ENCODE data around the gene SNCAIP.

The SNCAIP gene

DNA sequence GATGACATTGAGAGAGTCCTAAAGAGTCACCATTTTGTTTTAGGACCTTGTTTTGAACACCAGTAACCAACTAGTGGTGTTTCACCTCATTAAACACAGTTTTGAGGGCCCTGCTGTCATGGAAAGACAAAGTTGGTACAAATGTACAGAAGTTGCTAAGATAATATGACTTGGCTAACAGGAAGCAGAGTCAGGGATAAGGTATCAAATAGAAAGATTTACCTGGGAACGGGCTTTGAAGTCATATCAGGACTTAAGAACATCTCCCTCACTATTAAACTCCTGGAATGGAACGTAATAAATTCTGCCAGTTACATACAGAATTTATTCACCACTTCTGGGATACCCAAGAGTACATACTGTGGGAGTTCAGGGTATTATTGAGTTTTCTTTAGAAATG, 115.6 kb downstream of the SNCAIP start:
- no peak for DNase-seq (ENCODE audit: low read depth)

- DNase-seq (ENCODE audit: low read depth): no peak
Observed at GRCh38 chr5:122429545-122430318, 117.7 kb downstream of the SNCAIP start.

- no peak for DNase-seq (ENCODE audit: low read depth)
Observed at GRCh38 chr5:122430319-122430586, 118.2 kb downstream of the SNCAIP start.

DNA sequence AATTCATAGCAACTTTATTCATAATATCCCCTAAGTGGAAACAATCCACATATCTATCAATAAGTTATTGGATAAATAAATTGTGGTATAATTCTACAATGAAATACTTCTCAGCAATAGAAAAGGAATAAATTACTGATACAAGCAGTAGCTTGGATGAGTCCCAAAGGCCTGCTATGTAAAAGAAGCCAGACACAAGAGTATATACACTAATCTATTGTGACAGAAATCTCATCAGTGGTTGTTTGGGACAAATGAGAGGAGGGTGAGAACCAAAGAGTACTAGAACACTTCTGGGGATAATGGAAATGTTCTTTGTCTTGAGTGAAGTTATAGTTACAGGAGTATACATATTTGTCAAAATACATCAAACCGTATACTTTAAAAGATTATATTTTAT, 119.3 kb downstream of the SNCAIP start:
- no peak for DNase-seq (ENCODE audit: low read depth)

DNA sequence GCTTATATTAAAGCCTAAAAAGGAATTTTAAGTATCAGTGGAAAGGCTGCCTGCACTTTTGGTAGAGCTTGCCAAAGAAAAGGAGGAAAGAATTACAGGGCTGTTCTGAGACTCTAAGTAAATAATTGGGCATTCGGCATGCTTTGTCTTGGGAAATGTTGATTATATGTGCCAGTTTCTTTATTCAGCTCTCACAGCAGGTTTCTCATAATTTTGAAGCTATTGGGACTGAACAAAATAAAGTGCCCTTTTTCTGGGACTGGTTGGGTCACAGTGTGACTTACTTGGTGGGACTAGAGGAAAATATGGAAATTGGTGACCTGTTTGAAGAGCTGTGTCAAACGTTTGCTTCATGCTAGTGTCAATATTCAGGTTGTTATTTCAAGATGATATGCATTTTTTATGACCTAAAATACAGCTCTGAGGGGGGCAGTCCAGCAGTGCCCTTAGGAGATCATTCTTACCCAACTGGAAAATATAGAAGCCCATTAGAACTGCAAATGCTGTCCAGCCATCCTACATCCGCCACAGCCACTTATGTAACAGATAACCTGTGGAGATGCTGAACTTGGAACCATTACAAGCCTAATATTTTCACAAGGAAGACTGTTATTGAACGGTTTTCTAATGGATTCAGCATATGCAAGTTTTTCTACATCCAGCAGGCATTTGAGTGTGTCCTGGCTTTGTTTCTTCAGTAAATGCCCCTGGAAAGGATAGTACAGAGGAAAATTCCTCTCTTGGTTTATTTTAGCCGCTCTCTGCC, 122.4 kb downstream of the SNCAIP start:
- no peak for DNase-seq (ENCODE audit: low read depth)

- DNase-seq (ENCODE audit: low read depth): no peak
Observed at GRCh38 chr5:122435234-122435633, 123.2 kb downstream of the SNCAIP start.

GRCh38 chr5:122435761-122436160, 123.7 kb downstream of the SNCAIP start:
- no peak for DNase-seq (ENCODE audit: low read depth)

GRCh38 chr5:122436615-122437014, 124.6 kb downstream of the SNCAIP start:
- DNase-seq (ENCODE audit: low read depth): no peak

GRCh38 chr5:122439645-122440044, 127.6 kb downstream of the SNCAIP start:
- no peak for DNase-seq (ENCODE audit: low read depth)

GRCh38 chr5:122442938-122443337, 130.9 kb downstream of the SNCAIP start:
- DNase-seq (ENCODE audit: low read depth): no peak

GRCh38 chr5:122444411-122444810, 132.4 kb downstream of the SNCAIP start:
- DNase-seq (ENCODE audit: low read depth): no peak

- DNase-seq (ENCODE audit: low read depth): no peak
Observed at GRCh38 chr5:122445070-122445469, 133.0 kb downstream of the SNCAIP start.

DNA sequence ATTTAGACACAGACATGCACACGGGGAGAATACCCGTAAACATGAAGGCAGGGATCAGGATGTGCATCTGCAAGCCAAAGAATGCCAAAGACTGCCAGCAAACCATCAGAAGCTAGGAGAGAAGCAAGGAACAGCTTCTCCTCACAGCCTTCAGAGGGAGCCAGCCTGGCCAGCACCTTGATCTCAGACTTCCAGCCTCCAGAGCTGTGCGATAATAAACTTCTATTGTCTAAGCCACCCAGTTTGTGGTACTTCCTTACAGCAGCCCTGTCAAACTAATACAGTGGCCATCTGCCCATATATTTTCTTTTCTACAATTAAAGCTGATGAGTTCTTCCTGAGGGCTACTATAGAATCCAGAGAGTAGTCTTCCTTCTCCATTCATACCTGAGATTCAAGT, 135.0 kb downstream of the SNCAIP start:
- no peak for DNase-seq (ENCODE audit: low read depth)

GRCh38 chr5:122447879-122448278, 135.8 kb downstream of the SNCAIP start:
- no peak for DNase-seq (ENCODE audit: low read depth)

DNA sequence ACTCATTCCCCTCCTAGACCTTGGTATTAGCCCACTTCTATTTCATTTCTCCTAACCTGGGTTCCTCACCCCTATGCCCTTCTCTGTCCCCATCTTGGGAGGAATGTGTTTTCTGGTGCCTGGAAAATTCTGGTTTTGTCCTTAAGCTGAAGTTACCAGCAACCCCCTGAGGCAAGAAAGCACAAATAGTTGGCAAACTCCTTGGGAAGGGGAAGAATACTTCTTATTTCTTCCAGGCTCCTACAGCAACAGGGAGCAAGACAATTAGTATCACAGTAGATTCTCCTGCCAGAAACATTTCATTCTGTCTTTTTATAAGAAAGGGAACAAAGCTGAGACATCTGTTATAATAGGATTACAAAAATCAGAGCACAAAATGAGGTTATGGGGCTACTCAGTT, 142.5 kb downstream of the SNCAIP start:
- no peak for DNase-seq (ENCODE audit: low read depth)

DNA sequence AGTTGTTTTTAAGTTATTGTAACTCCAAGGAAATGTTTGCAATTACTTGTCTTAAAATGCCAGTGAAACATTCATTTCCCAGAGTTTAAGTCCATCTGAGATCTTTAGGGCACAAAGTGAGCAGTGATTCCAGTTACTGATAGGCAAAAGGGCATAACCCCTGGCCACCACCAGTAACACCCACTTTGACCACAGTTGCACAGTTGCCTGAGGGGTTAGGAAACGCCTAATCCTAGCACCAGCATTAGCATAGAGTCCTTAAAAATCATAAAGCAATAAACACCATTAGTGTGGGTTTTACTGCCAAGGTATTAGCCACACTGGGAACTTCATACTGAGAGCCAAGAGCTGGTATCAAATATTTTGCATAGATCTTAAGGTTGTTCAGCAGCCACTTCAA, 143.9 kb downstream of the SNCAIP start:
- no peak for DNase-seq (ENCODE audit: low read depth)

DNA sequence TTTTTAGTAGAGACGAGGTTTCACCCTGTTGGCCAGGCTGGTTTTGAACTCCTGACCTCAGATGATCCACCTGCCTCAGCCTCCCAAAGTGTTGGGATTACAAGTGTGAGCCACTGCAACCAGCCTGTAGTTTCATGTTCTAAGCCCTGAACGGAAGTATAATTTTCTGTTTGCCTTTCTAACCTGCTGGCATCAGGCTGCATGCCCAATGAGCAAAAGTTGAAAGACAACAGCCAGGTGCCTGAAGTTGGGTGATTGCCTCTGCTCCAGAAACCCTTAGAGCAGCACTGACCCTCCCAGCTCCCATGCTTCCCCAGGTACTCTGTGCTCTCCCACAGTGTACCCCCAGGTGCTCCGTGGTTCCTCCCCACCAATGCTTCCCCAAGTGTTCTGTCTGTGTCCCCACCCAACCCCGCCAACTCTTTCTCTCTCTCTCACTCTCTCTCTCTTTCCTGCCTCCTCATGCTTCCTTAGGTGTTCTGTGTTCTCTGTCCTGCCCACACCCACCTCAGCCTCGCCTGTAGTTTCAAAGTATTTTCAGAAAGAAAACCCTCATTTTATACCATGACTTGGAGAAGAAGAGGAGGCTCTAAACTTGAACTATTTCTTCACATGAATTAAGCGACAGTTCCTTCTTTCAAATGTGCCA, 145.3 kb downstream of the SNCAIP start:
- no peak for DNase-seq (ENCODE audit: low read depth)

GRCh38 chr5:122458278-122458872, 146.3 kb downstream of the SNCAIP start:
- no peak for DNase-seq (ENCODE audit: low read depth)

DNA sequence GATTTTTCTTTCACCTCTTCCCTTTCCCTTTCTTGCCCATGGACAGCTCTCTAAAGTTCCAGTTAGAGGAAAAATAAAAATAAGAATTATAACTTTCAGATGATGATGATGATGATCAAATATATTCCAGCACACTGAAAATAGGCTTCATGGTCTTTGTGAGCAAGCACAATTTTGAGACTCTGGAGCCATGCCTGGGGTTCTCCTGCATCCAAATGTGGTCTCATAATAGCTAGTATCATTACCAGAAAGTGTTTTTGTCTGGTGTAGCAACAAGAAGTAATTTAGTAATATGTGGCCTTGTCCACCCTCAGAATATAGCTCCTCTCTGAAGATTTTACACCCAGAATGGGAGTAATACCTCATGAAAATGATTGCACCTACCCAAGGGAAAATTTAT, 150.4 kb downstream of the SNCAIP start:
- no peak for DNase-seq (ENCODE audit: low read depth)

- no peak for DNase-seq (ENCODE audit: low read depth)
Observed at GRCh38 chr5:122463221-122463620, 151.2 kb downstream of the SNCAIP start.

- DNase-seq (ENCODE audit: low read depth): no peak
Observed at GRCh38 chr5:122464191-122464590, 152.2 kb downstream of the SNCAIP start.

GRCh38 chr5:122465031-122465577, 153.1 kb downstream of the SNCAIP start:
- DNase-seq (ENCODE audit: low read depth): no peak

GRCh38 chr5:122465994-122466393, 154.0 kb downstream of the SNCAIP start:
- no peak for DNase-seq (ENCODE audit: low read depth)
